A549 (cell line): ENCODE data around the gene NPM3. TPM values are rescaled to one million over a fixed set of nuclear protein-coding genes. Genes with fewer than 3 reads are reported as not detected.
A peak's percentile ranks its signal among the peaks of the same experiment; 100 is the strongest.

ENCODE experiments used
- ATAC-seq, 2 experiments: fragments of 200-7000 bp in 1 of 2; fragments of >200 bp in 1 of 2; cut with Nextera tagmentation in 1 of 2; cut with Tn5 transposase in 1 of 2; 3 replicates each; pipeline versions ENCODE4 v1.8.0 to v1.9.1; 2018 to 2020; ENCODE audit warnings: mild to moderate bottlenecking in 1 of 2, moderate library complexity in 1 of 2
- CTCF ChIA-PET: fragments of 300-600 bp; sonication (Branson Sonifier 250); formaldehyde crosslinking; extraction: SDS; loops from one replicate; lab custom pipeline; 2021; ENCODE audit warnings: antibody characterized with exemption, inconsistent platforms; lab: Yijun Ruan, JAX
- POLR2A ChIA-PET: fragments of 350-600 bp; formaldehyde crosslinking; extraction: SDS; loops from one replicate; lab custom pipeline; 2021; ENCODE audit warnings: antibody characterized with exemption, inconsistent platforms; lab: Yijun Ruan, JAX
- DNase-seq, 2 experiments: peaks; one replicate each; pipeline versions ENCODE4 v3.0.0 to v3.0.0-alpha.2; 2011 to 2016; ENCODE audit warnings: low read depth in 1 of 2, low spot score in 1 of 2
- FAIRE-seq: peaks from 2 replicates; lab custom pipeline; 2011; peaks lifted over from hg19 to GRCh38; lab: Jason Lieb, UNC
- H3K27ac ChIP-seq, 2 experiments: fragments of >200 bp; sonication (Bioruptor Twin); formaldehyde crosslinking; 3 replicates each; pipeline ENCODE4 v1.5.1; 2016 to 2017
- H3K4me1 ChIP-seq: fragments of >200 bp; sonication (Bioruptor Twin); formaldehyde crosslinking; 3 replicates; pipeline ENCODE4 v1.6.1; 2016
- H3K4me2 ChIP-seq: fragments of >200 bp; sonication (Bioruptor Twin); formaldehyde crosslinking; 3 replicates; pipeline ENCODE4 v1.6.1; 2016
- H3K4me3 ChIP-seq: fragments of >200 bp; sonication (Bioruptor Twin); formaldehyde crosslinking; 3 replicates; pipeline ENCODE4 v1.5.1; 2016
- H3K9me3 ChIP-seq: fragments of >200 bp; sonication (Bioruptor Twin); formaldehyde crosslinking; 3 replicates; pipeline ENCODE4 v1.6.1; 2016
- BHLHE40 ChIP-seq: IDR thresholded peaks from 2 replicates; pipeline ENCODE4 v1.6.1; 2012; ENCODE audit warnings: low read depth, low read length, inconsistent platforms
- CEBPB ChIP-seq, 2 experiments: fragments of >200 bp in 1 of 2; sonication (Bioruptor Twin) in 1 of 2; formaldehyde crosslinking in 1 of 2; IDR thresholded peaks; 2 replicates each; pipeline ENCODE4 v1.6.1; 2012 to 2016
- CHD2 ChIP-seq: fragments of 150-350 bp; IDR thresholded peaks from 2 replicates; pipeline ENCODE4 v1.6.1; 2014; ENCODE audit warnings: low read length; ENCODE audit not compliant: partially characterized antibody
- FOXS1 ChIP-seq: fragments of 250-450 bp; sonication (Bioruptor Pico); IDR thresholded peaks from 2 replicates; pipeline ENCODE4 v1.5.0; 2020; ENCODE audit warnings: mild to moderate bottlenecking, moderate library complexity
- HDAC2 ChIP-seq: fragments of 200-600 bp; sonication (generic); IDR thresholded peaks from 2 replicates; pipeline ENCODE4 v1.6.1; 2016
- HES2 ChIP-seq: fragments of >200 bp; sonication (Bioruptor Twin); formaldehyde crosslinking; IDR thresholded peaks from 2 replicates; pipeline ENCODE4 v1.6.1; 2016
- HEYL ChIP-seq: fragments of 250-450 bp; sonication (Bioruptor Pico); IDR thresholded peaks from 2 replicates; pipeline ENCODE4 v1.8.0; 2021; ENCODE audit warnings: mild to moderate bottlenecking, moderate library complexity
- MYC ChIP-seq: IDR thresholded peaks from 2 replicates; pipeline ENCODE4 v1.6.1; 2012; ENCODE audit warnings: mild to moderate bottlenecking, inconsistent platforms, low read length, improper control_type of control experiment, borderline replicate concordance
- NFE2L2 ChIP-seq: fragments of 150-350 bp; conservative IDR thresholded peaks from 2 replicates; pipeline ENCODE4 v1.6.1; 2014; ENCODE audit warnings: low read length
- NPAS2 ChIP-seq: fragments of 250-450 bp; sonication (Bioruptor Pico); IDR thresholded peaks from 2 replicates; pipeline ENCODE4 v1.8.0; 2022; ENCODE audit warnings: mild to moderate bottlenecking, moderate library complexity, borderline replicate concordance
- POLR2A ChIP-seq: IDR thresholded peaks from 2 replicates; pipeline ENCODE4 v1.6.1; 2012; ENCODE audit warnings: mild to moderate bottlenecking, low read length
- POLR2AphosphoS2 ChIP-seq: conservative IDR thresholded peaks from 2 replicates; pipeline ENCODE4 v1.6.1; 2012; ENCODE audit warnings: low read length, improper control_type of control experiment, inconsistent platforms
- RAD21 ChIP-seq, 2 experiments: fragments of >200 bp in 1 of 2; sonication (Bioruptor Twin) in 1 of 2; formaldehyde crosslinking in 1 of 2; IDR thresholded peaks in 1 of 2; conservative IDR thresholded peaks in 1 of 2; 2 replicates in 1 of 2; 3 replicates in 1 of 2; pipeline ENCODE4 v1.6.1; 2012 to 2018; ENCODE audit warnings: inconsistent platforms in 1 of 2
- RFX5 ChIP-seq: fragments of 450-650 bp; IDR thresholded peaks from 2 replicates; pipeline ENCODE4 v1.7.1; 2014; ENCODE audit warnings: antibody characterized with exemption, mild to moderate bottlenecking, moderate library complexity
- RNF2 ChIP-seq: fragments of 200-600 bp; sonication (generic); IDR thresholded peaks from 2 replicates; pipeline ENCODE4 v1.6.1; 2016; ENCODE audit warnings: low read depth, mild to moderate bottlenecking, antibody characterized with exemption, moderate library complexity, borderline replicate concordance
- SMC3 ChIP-seq: fragments of >200 bp; sonication (Bioruptor Twin); formaldehyde crosslinking; IDR thresholded peaks from 3 replicates; pipeline ENCODE4 v1.6.1; 2018; ENCODE audit warnings: inconsistent platforms
- USF2 ChIP-seq: fragments of 450-650 bp; IDR thresholded peaks from 2 replicates; pipeline ENCODE4 v1.6.1; 2014; ENCODE audit warnings: antibody characterized with exemption
- ZNF302 ChIP-seq: fragments of 250-450 bp; sonication (Bioruptor Pico); IDR thresholded peaks from 2 replicates; pipeline ENCODE4 v1.9.0; 2021; ENCODE audit warnings: inconsistent platforms, mild to moderate bottlenecking, moderate library complexity
- WGBS: methylation state at CpG from one replicate; pipeline ENCODE4 v1.1.6; 2017; ENCODE audit errors: missing lambda C conversion rate; 5-methylcytosine and 5-hydroxymethylcytosine counted together
- polyA plus RNA-seq, 4 experiments: library from polyadenylated mRNA; depleted of rRNA in 3 of 4; stranded (reverse); fragments of >200 nt; fragmentation: RNase III in 1 of 4; extraction: RNeasy Plus Mini Kit Qiagen cat#74134 plus additional on column Dnase treatment in 1 of 4; gene quantifications; 2 replicates in 3 of 4; 3 replicates in 1 of 4; pipeline ENCODE4 v1.2.3, GENCODE V29; 2011 to 2017

Gene NPM3
- polyA plus RNA-seq, 2 of the 4 experiments (the other 2 are of a cell fraction) = 41.5 to 96.3 TPM

- H3K4me2 ChIP-seq = no peak overlapping the region; the same call in 2 of the 3 replicates
- DNase-seq = no peak
- TF ChIP-seq NPAS2 (CRISPR knock-in tag) = no peak
- no peak for TF ChIP-seq NFE2L2
- TF ChIP-seq SMC3 = no peak
- TF ChIP-seq POLR2A = no peak
- no peak for TF ChIP-seq HEYL (CRISPR knock-in tag)
- TF ChIP-seq CEBPB (IDR thresholded peaks at IDR 0.05) = no peak
- no peak for TF ChIP-seq CHD2
- WGBS = 91% methylated on average over 56 of the region's 58 CpGs
- peaks cover 32% of the 10 kb centered on the region for H3K4me1 ChIP-seq
- ChIA-PET CTCF (interaction anchor here (0.6 to 8.1 kb wide), 12 partner anchors 10 to 565 kb away, joined by 3 to 106 read pairs (median 3); no protein-coding TSS in a partner anchor), POLR2A (no interaction called here)
- no peak overlapping the region for H3K4me3 ChIP-seq
- no peak overlapping the region for H3K27ac ChIP-seq
- no peak for FAIRE-seq
- no peaks in the 10 kb centered on the region for H3K9me3 ChIP-seq
- no peak for ATAC-seq
Measured at GRCh38 chr10:101778781-101779543, 4.3 kb downstream of the NPM3 start.

- Histone ChIP-seq H3K9me3 (no peaks in the 10 kb centered on the region), H3K4me3 (no peak overlapping the region), H3K4me1 (peaks cover 30% of the 10 kb centered on the region), H3K4me2 (no peak overlapping the region), H3K27ac (no peak overlapping the region)
- TF ChIP-seq USF2 (no peak), HDAC2 (no peak), BHLHE40 (no peak)
- no peak for FAIRE-seq
- no peak for ATAC-seq
- 92% methylated on average over 12 of the region's 12 CpGs for WGBS
- ChIA-PET POLR2A (no interaction called here), CTCF (interaction anchor here (0.9 to 8.1 kb wide), 6 partner anchors 9 to 565 kb away, joined by 3 to 106 read pairs (median 42); no protein-coding TSS in a partner anchor)
- no peak for DNase-seq
Measured at GRCh38 chr10:101778151-101778780, 5.0 kb downstream of the NPM3 start.

GRCh38 chr10:101777619-101778145 lies 5.6 kb downstream of the NPM3 start:
- DNase-seq = peak in 1 of 2 experiments; percentile 36
- peaks cover 30% of the 10 kb centered on the region for H3K4me1 ChIP-seq
- WGBS = 93% methylated on average over 3 of the region's 3 CpGs
- H3K9me3 ChIP-seq = no peaks in the 10 kb centered on the region
- no peak for ATAC-seq
- FAIRE-seq = no peak
- TF ChIP-seq ZNF302 (no peak), RAD21 (conservative IDR thresholded peaks at IDR 0.05 in 1 of 2, IDR thresholded peaks at IDR 0.05 in 1 of 2) (no peak), MYC (no peak)
- ChIA-PET POLR2A (no interaction called here), CTCF (interaction anchor here (5.2 kb wide), 1 partner anchor 8 kb away, joined by 102 read pairs; no protein-coding TSS in a partner anchor)
- no peak overlapping the region for H3K4me3 ChIP-seq
- H3K27ac ChIP-seq = no peak overlapping the region
- H3K4me2 ChIP-seq = no peak overlapping the region

GRCh38 chr10:101776161-101776817 lies 7.0 kb downstream of the NPM3 start:
- 97% methylated on average over 21 of the region's 74 CpGs for WGBS
- H3K4me2 ChIP-seq = peak overlapping the region; percentile 99
- H3K4me1 ChIP-seq = peaks cover 20% of the 10 kb centered on the region
- H3K9me3 ChIP-seq = no peaks in the 10 kb centered on the region
- ChIA-PET CTCF (interaction anchor here (0.6 to 0.8 kb wide), 3 partner anchors 67 to 562 kb away, joined by 3 read pairs; no protein-coding TSS in a partner anchor), POLR2A (no interaction called here)
- FAIRE-seq (no peak), DNase-seq (no peak), ATAC-seq (no peak)
- peak overlapping the region; percentile 3 to 82; a peak in 4 of 6 replicates for H3K27ac ChIP-seq
- TF ChIP-seq POLR2AphosphoS2 (no peak), RFX5 (no peak), RAD21 (conservative IDR thresholded peaks at IDR 0.05 in 1 of 2, IDR thresholded peaks at IDR 0.05 in 1 of 2) (no peak), FOXS1 (CRISPR knock-in tag) (no peak), HES2 (no peak), NPAS2 (CRISPR knock-in tag) (no peak), RNF2 (no peak), HDAC2 (no peak)
- H3K4me3 ChIP-seq = peak overlapping the region; percentile 53
